OCI-LY1 (cell line): ENCODE measurements around the gene ARRDC2.

Experiments used
- CTCF ChIP-seq: fragments of 200-600 bp; sonication (generic), shearing (Covaris generic); IDR thresholded peaks from 2 replicates; pipeline ENCODE4 v1.5.1; 2017; ENCODE audit warnings: mild to moderate bottlenecking, antibody characterized with exemption, low read length, moderate library complexity, mixed read lengths
- EZH2 ChIP-seq: fragments of 200-600 bp; sonication (generic), shearing (Covaris generic); IDR thresholded peaks from 2 replicates; pipeline ENCODE4 v1.8.0; 2017; ENCODE audit warnings: borderline replicate concordance, mixed run types, mild to moderate bottlenecking, antibody characterized with exemption, low read length, moderate library complexity, mixed read lengths

GRCh38 chr19:18001777-18002345, 6.1 kb upstream of the ARRDC2 start:
- TF ChIP-seq CTCF, result no peak
- TF ChIP-seq EZH2, result no peak
